Activated naive CD4-positive, alpha-beta T cell treated with anti-CD3 and anti-CD28 coated beads, Interleukin-2, amount 10 ng/mL, durations not matched to agents 7 days and 5 days (primary cell): ENCODE measurements around the gene SYNDIG1.

Source experiments
- CTCF ChIA-PET: fragments of 350-600 bp; sonication (Branson Sonifier 250); formaldehyde crosslinking; loops from one replicate; lab custom pipeline; 2021; ENCODE audit warnings: antibody characterized with exemption; lab: Charles Lee
- DNase-seq: peaks from one replicate; pipeline ENCODE4 v3.0.0-alpha.2; 2020
- H3K27ac Mint-ChIP-seq: one replicate; pipeline ENCODE4 v1.8.0; 2021; ENCODE audit warnings: mild to moderate bottlenecking, moderate library complexity, mixed read lengths
- H3K27me3 Mint-ChIP-seq: one replicate; pipeline ENCODE4 v1.8.0; 2021; ENCODE audit warnings: mild to moderate bottlenecking, mixed read lengths
- H3K36me3 Mint-ChIP-seq: one replicate; pipeline ENCODE4 v1.8.0; 2021; ENCODE audit warnings: mixed read lengths
- H3K4me1 Mint-ChIP-seq: one replicate; pipeline ENCODE4 v1.8.0; 2021; ENCODE audit warnings: mixed read lengths
- H3K4me3 Mint-ChIP-seq: one replicate; pipeline ENCODE4 v1.8.0; 2021; ENCODE audit warnings: mild to moderate bottlenecking, moderate library complexity, mixed read lengths
- H3K9me3 Mint-ChIP-seq: one replicate; pipeline ENCODE4 v1.8.0; 2021; ENCODE audit warnings: mixed read lengths

The SYNDIG1 gene

GRCh38 chr20:24700166-24700860, 230.9 kb downstream of the SYNDIG1 start:
- H3K36me3 Mint-ChIP-seq, result no peaks in the 10 kb centered on the region
- no peaks in the 10 kb centered on the region for H3K9me3 Mint-ChIP-seq
- CTCF ChIA-PET, result no interaction called here
- no peak for DNase-seq
- peaks cover 15% of the 10 kb centered on the region for H3K27me3 Mint-ChIP-seq
- no peak overlapping the region for H3K27ac Mint-ChIP-seq
- no peaks in the 10 kb centered on the region for H3K4me1 Mint-ChIP-seq
- H3K4me3 Mint-ChIP-seq, result no peak overlapping the region

GRCh38 chr20:24701027-24701426, 231.6 kb downstream of the SYNDIG1 start:
- Mint-ChIP-seq H3K9me3 (no peaks in the 10 kb centered on the region), H3K4me1 (no peaks in the 10 kb centered on the region), H3K27me3 (peaks cover 15% of the 10 kb centered on the region), H3K4me3 (no peak overlapping the region), H3K27ac (no peak overlapping the region), H3K36me3 (no peaks in the 10 kb centered on the region)
- DNase-seq, result no peak
- CTCF ChIA-PET, result no interaction called here

- Mint-ChIP-seq H3K9me3 (no peaks in the 10 kb centered on the region), H3K36me3 (no peaks in the 10 kb centered on the region), H3K4me3 (no peak overlapping the region), H3K4me1 (no peaks in the 10 kb centered on the region), H3K27ac (no peak overlapping the region), H3K27me3 (peaks cover 12% of the 10 kb centered on the region)
- CTCF ChIA-PET, result no interaction called here
- no peak for DNase-seq
Observed at GRCh38 chr20:24701668-24702067, 232.2 kb downstream of the SYNDIG1 start.

GRCh38 chr20:24702501-24703283, 233.3 kb downstream of the SYNDIG1 start:
- Mint-ChIP-seq H3K4me3 (no peak overlapping the region), H3K27me3 (peaks cover 12% of the 10 kb centered on the region), H3K9me3 (no peaks in the 10 kb centered on the region), H3K27ac (no peak overlapping the region), H3K4me1 (no peaks in the 10 kb centered on the region), H3K36me3 (no peaks in the 10 kb centered on the region)
- DNase-seq, result no peak
- CTCF ChIA-PET, result no interaction called here

- no peak for DNase-seq
- Mint-ChIP-seq H3K27ac (no peak overlapping the region), H3K9me3 (no peaks in the 10 kb centered on the region), H3K36me3 (no peaks in the 10 kb centered on the region), H3K4me1 (no peaks in the 10 kb centered on the region), H3K4me3 (no peak overlapping the region), H3K27me3 (peaks cover 11% of the 10 kb centered on the region)
- CTCF ChIA-PET, result no interaction called here
Observed at GRCh38 chr20:24703284-24703610, 233.8 kb downstream of the SYNDIG1 start.

- CTCF ChIA-PET, result no interaction called here
- no peaks in the 10 kb centered on the region for H3K4me1 Mint-ChIP-seq
- H3K27ac Mint-ChIP-seq, result no peak overlapping the region
- H3K27me3 Mint-ChIP-seq, result peaks cover 7% of the 10 kb centered on the region
- DNase-seq, result no peak
- no peak overlapping the region for H3K4me3 Mint-ChIP-seq
- no peaks in the 10 kb centered on the region for H3K9me3 Mint-ChIP-seq
- no peaks in the 10 kb centered on the region for H3K36me3 Mint-ChIP-seq
Observed at GRCh38 chr20:24704899-24705298, 235.5 kb downstream of the SYNDIG1 start.

GRCh38 chr20:24705486-24705885, 236.1 kb downstream of the SYNDIG1 start:
- no peak overlapping the region for H3K27ac Mint-ChIP-seq
- no peaks in the 10 kb centered on the region for H3K36me3 Mint-ChIP-seq
- no peaks in the 10 kb centered on the region for H3K9me3 Mint-ChIP-seq
- no peak overlapping the region for H3K4me3 Mint-ChIP-seq
- H3K27me3 Mint-ChIP-seq, result peaks cover 7% of the 10 kb centered on the region
- no peaks in the 10 kb centered on the region for H3K4me1 Mint-ChIP-seq
- CTCF ChIA-PET, result no interaction called here
- no peak for DNase-seq

GRCh38 chr20:24708411-24709295, 239.2 kb downstream of the SYNDIG1 start:
- CTCF ChIA-PET, result no interaction called here

More at GRCh38 chr20:24708411-24709295, 239.2 kb downstream of the SYNDIG1 start:
- Mint-ChIP-seq H3K27me3 (peaks cover 10% of the 10 kb centered on the region), H3K4me1 (no peaks in the 10 kb centered on the region), H3K4me3 (no peak overlapping the region), H3K36me3 (no peaks in the 10 kb centered on the region), H3K9me3 (peaks cover 4% of the 10 kb centered on the region), H3K27ac (no peak overlapping the region)
- DNase-seq, result no peak
